Lung (tissue), 12 donors: ENCODE measurements around the gene UGT1A4. TPM values are rescaled to one million over a fixed set of nuclear protein-coding genes. Genes with fewer than 3 reads are reported as not detected.

Source experiments
- ATAC-seq: fragments of 200-7000 bp; cut with Tn5 transposase; one replicate; pipeline ENCODE4 v1.9.1; 2020; ENCODE audit warnings: moderate number of reproducible peaks; ENCODE audit not compliant: insufficient read depth, low FRiP score
- DNase-seq, 3 donors: peaks; one replicate each; pipeline ENCODE4 v3.0.0-alpha.2; 2013 to 2017
- H3K27ac ChIP-seq, 2 donors: one replicate each; pipeline ENCODE4 v1.5.1; 2013; ENCODE audit warnings: mild to moderate bottlenecking in 2 of 2, moderate library complexity in 2 of 2, control low read depth in 1 of 2, inconsistent platforms in 1 of 2, low read depth in 1 of 2, low read length in 1 of 2
- H3K27me3 ChIP-seq, 3 donors: one replicate each; pipeline ENCODE4 v1.5.1; 2013; ENCODE audit warnings: low read length in 2 of 3; ENCODE audit not compliant: control insufficient read depth in 3 of 3, insufficient read depth in 3 of 3
- H3K36me3 ChIP-seq, 4 donors: one replicate each; pipeline ENCODE4 v1.5.1; 2013; ENCODE audit warnings: low read length in 4 of 4, mild to moderate bottlenecking in 1 of 4, moderate library complexity in 1 of 4; ENCODE audit not compliant: control insufficient read depth in 4 of 4, insufficient read depth in 4 of 4
- H3K4me1 ChIP-seq, 5 donors: one replicate each; pipeline ENCODE4 v1.5.1; 2013; ENCODE audit warnings: low read length in 5 of 5, mild to moderate bottlenecking in 2 of 5, moderate library complexity in 1 of 5; ENCODE audit not compliant: control insufficient read depth in 5 of 5, insufficient read depth in 5 of 5
- H3K4me3 ChIP-seq: one replicate; pipeline ENCODE4 v1.5.1; 2013; ENCODE audit warnings: mild to moderate bottlenecking, control low read depth, moderate library complexity
- H3K9ac ChIP-seq, 2 donors: one replicate each; pipeline ENCODE4 v1.5.1; 2013; ENCODE audit warnings: low read length in 2 of 2, control low read depth in 1 of 2; ENCODE audit not compliant: insufficient read depth in 1 of 2
- H3K9me3 ChIP-seq, 4 donors: one replicate each; pipeline ENCODE4 v1.5.1; 2013; ENCODE audit warnings: low read length in 3 of 4, mild to moderate bottlenecking in 1 of 4, moderate library complexity in 1 of 4; ENCODE audit not compliant: control insufficient read depth in 4 of 4, insufficient read depth in 3 of 4
- CTCF ChIP-seq: IDR thresholded peaks from 2 replicates; pipeline ENCODE4 v1.5.1; 2012; ENCODE audit warnings: mild to moderate bottlenecking; ENCODE audit errors: control extremely low read depth, extremely low read depth
- WGBS, 2 donors: extraction: QIAGEN DNeasy Blood & Tissue Kit; methylation state at CpG; one replicate each; pipeline ENCODE4 v1.1.7; 2013; 5-methylcytosine and 5-hydroxymethylcytosine counted together
- polyA plus RNA-seq, 2 donors: library from polyadenylated mRNA; stranded (reverse); fragments of 200-250 nt; gene quantifications; one replicate each; pipeline ENCODE4 v1.2.1, GENCODE V29; 2013
- total RNA-seq, 2 donors: library from RNA; depleted of rRNA in 1 of 2; stranded (reverse); fragments of >200 nt in 1 of 2; gene quantifications; one replicate each; pipeline ENCODE4 v1.2.1, GENCODE V29; 2014 to 2021
- donor health status: control.
- donor health status: control.
- donor health status: Bipolar disorder and iron deficiency.
- donor health status: healthy.
- donor health status: DM: yes; HTN: yes; CAD: no.

UGT1A4 gene
- total and polyA plus RNA-seq, 4 donors, result 0.02 to 0.55 (median 0.21) TPM; not detected in 1

GRCh38 chr2:233679196-233679595, 39.3 kb upstream of the UGT1A4 start:
- Histone ChIP-seq H3K36me3 (no peaks in the 10 kb centered on the region), H3K9ac (no peak overlapping the region), H3K27me3 (no peaks in the 10 kb centered on the region), H3K27ac (no peak overlapping the region), H3K4me3 (no peak overlapping the region), H3K9me3 (no peaks in the 10 kb centered on the region), H3K4me1 (no peaks in the 10 kb centered on the region)
- no peak for TF ChIP-seq CTCF
- WGBS, 2 donors, result 68 to 82% methylated on average over 4 of the region's 4 CpGs
- DNase-seq (no peak), ATAC-seq (no peak)

GRCh38 chr2:233680361-233681045, 38.0 kb upstream of the UGT1A4 start:
- 83 to 90% methylated on average over 4 of the region's 4 CpGs for WGBS, 2 donors
- Histone ChIP-seq H3K4me3 (no peak overlapping the region), H3K27ac (no peak overlapping the region), H3K4me1 (no peaks in the 10 kb centered on the region), H3K9ac (no peak overlapping the region), H3K9me3 (no peaks in the 10 kb centered on the region), H3K27me3 (no peaks in the 10 kb centered on the region), H3K36me3 (no peaks in the 10 kb centered on the region)
- DNase-seq (no peak), ATAC-seq (no peak)
- no peak for TF ChIP-seq CTCF

- H3K4me3 ChIP-seq, result no peak within 1 kb of the TSS
- no peaks in the 10 kb centered on the region for H3K27me3 ChIP-seq
- DNase-seq (no peak), ATAC-seq (no peak)
- no peak within 1 kb of the TSS for H3K9ac ChIP-seq
- H3K4me1 ChIP-seq, result no peaks in the 10 kb centered on the region
- 80 to 83% methylated on average over 5 of the region's 5 CpGs for WGBS, 2 donors
- no peak within 1 kb of the TSS for H3K27ac ChIP-seq
- no peak for TF ChIP-seq CTCF
- no peaks in the 10 kb centered on the region for H3K9me3 ChIP-seq
- H3K36me3 ChIP-seq, result no peaks in the 10 kb centered on the region
Observed at GRCh38 chr2:233681521-233682099, 36.9 kb upstream of the UGT1A4 start, which contains the start of gene UGT1A7. Gene UGT1A7, plus strand, starts transcription at chr2:233681901. Its CDS starts 37 bp downstream, at chr2:233681938.
